ENCODE data around the gene MAP4K4.

MAP4K4 gene

GRCh38 chr2:101734505-101735165, 37.1 kb downstream of the MAP4K4 start:
- no peak for DNase-seq (ENCODE audit: low spot score)
- TF ChIP-seq CTCF (IDR thresholded peaks at IDR 0.05; ENCODE audit: extremely low read depth, insufficient read depth, missing control alignments): no peak
- in situ Hi-C loops (cut with MboI; ENCODE audit: low pct_unique_long_range_greater_than_20kb, low sequenced_read_pairs, unreplicated experiment): no loop called here

- in situ Hi-C loops (cut with MboI; ENCODE audit: low pct_unique_long_range_greater_than_20kb, low sequenced_read_pairs, unreplicated experiment): no loop called here
- DNase-seq (ENCODE audit: low spot score): no peak
- TF ChIP-seq CTCF (IDR thresholded peaks at IDR 0.05; ENCODE audit: extremely low read depth, insufficient read depth, missing control alignments): no peak
Measured at GRCh38 chr2:101735166-101735533, 37.6 kb downstream of the MAP4K4 start.

GRCh38 chr2:101736233-101736632, 38.7 kb downstream of the MAP4K4 start:
- TF ChIP-seq CTCF (IDR thresholded peaks at IDR 0.05; ENCODE audit: extremely low read depth, insufficient read depth, missing control alignments): no peak
- DNase-seq (ENCODE audit: low spot score): no peak
- in situ Hi-C loops (cut with MboI; ENCODE audit: low pct_unique_long_range_greater_than_20kb, low sequenced_read_pairs, unreplicated experiment): no loop called here

- DNase-seq (ENCODE audit: low spot score): no peak
- in situ Hi-C loops (cut with MboI; ENCODE audit: low pct_unique_long_range_greater_than_20kb, low sequenced_read_pairs, unreplicated experiment): no loop called here
- no peak for TF ChIP-seq CTCF (IDR thresholded peaks at IDR 0.05; ENCODE audit: extremely low read depth, insufficient read depth, missing control alignments)
Measured at GRCh38 chr2:101736861-101737291, 39.4 kb downstream of the MAP4K4 start.

GRCh38 chr2:101737478-101738255, 40.2 kb downstream of the MAP4K4 start:
- TF ChIP-seq CTCF (IDR thresholded peaks at IDR 0.05; ENCODE audit: extremely low read depth, insufficient read depth, missing control alignments): no peak
- DNase-seq (ENCODE audit: low spot score): no peak
- in situ Hi-C loops (cut with MboI; ENCODE audit: low pct_unique_long_range_greater_than_20kb, low sequenced_read_pairs, unreplicated experiment): no loop called here

- DNase-seq (ENCODE audit: low spot score): no peak
- in situ Hi-C loops (cut with MboI; ENCODE audit: low pct_unique_long_range_greater_than_20kb, low sequenced_read_pairs, unreplicated experiment): no loop called here
- TF ChIP-seq CTCF (IDR thresholded peaks at IDR 0.05; ENCODE audit: extremely low read depth, insufficient read depth, missing control alignments): no peak
Measured at GRCh38 chr2:101738649-101739048, 41.1 kb downstream of the MAP4K4 start.

Measured in GM13977 (cell line).